ENCODE results near the gene LDLRAP1.

LDLRAP1 gene

DNA sequence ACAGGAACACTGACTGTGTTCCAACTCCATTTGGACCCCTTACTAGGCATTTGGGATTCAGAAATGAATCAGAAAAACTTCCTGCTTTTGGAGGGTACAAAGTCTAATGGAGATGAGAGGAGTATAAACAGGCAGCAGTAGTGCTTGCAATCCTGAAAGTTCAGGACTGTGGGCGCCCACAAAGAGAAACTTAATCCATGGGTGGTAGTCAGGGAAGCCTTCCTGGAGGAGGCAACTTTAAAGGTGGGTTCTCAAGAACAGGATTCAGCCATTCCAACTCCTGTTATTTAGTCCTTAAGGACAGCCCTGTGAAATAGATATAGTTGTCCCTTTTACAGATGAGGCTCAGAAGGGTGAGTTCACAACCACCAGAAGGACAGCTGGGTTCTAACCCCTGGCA lies 2.0 kb upstream of the LDLRAP1 start:
- Histone ChIP-seq H3K27me3 (ENCODE audit: insufficient read depth, poor library complexity, severe bottlenecking) (no peaks in the 10 kb centered on the region), H3K4me3 (replicated peaks; ENCODE audit: insufficient read depth, low read length) (no peak overlapping the region), H3K27ac (replicated peaks) (no peak overlapping the region)
- TF ChIP-seq, protein P1, sequence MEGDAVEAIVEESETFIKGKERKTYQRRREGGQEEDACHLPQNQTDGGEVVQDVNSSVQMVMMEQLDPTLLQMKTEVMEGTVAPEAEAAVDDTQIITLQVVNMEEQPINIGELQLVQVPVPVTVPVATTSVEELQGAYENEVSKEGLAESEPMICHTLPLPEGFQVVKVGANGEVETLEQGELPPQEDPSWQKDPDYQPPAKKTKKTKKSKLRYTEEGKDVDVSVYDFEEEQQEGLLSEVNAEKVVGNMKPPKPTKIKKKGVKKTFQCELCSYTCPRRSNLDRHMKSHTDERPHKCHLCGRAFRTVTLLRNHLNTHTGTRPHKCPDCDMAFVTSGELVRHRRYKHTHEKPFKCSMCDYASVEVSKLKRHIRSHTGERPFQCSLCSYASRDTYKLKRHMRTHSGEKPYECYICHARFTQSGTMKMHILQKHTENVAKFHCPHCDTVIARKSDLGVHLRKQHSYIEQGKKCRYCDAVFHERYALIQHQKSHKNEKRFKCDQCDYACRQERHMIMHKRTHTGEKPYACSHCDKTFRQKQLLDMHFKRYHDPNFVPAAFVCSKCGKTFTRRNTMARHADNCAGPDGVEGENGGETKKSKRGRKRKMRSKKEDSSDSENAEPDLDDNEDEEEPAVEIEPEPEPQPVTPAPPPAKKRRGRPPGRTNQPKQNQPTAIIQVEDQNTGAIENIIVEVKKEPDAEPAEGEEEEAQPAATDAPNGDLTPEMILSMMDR (IDR thresholded peaks at IDR 0.05; ENCODE audit: insufficient read depth, low read length): no peak
- no peak for TF ChIP-seq REST (IDR thresholded peaks at IDR 0.05; ENCODE audit: insufficient replicate concordance, low read depth)
- TF ChIP-seq GABPA (IDR thresholded peaks at IDR 0.05; ENCODE audit: low read depth): no peak
- TF ChIP-seq POLR2AphosphoS5 (IDR thresholded peaks at IDR 0.05; ENCODE audit: low read depth): no peak
- no peak for TF ChIP-seq SPI1 (IDR thresholded peaks at IDR 0.05; ENCODE audit: borderline replicate concordance, low read depth)
- no peak for DNase-seq (ENCODE audit: low read depth in 1 of 2, low spot score in 1 of 2)

DNA sequence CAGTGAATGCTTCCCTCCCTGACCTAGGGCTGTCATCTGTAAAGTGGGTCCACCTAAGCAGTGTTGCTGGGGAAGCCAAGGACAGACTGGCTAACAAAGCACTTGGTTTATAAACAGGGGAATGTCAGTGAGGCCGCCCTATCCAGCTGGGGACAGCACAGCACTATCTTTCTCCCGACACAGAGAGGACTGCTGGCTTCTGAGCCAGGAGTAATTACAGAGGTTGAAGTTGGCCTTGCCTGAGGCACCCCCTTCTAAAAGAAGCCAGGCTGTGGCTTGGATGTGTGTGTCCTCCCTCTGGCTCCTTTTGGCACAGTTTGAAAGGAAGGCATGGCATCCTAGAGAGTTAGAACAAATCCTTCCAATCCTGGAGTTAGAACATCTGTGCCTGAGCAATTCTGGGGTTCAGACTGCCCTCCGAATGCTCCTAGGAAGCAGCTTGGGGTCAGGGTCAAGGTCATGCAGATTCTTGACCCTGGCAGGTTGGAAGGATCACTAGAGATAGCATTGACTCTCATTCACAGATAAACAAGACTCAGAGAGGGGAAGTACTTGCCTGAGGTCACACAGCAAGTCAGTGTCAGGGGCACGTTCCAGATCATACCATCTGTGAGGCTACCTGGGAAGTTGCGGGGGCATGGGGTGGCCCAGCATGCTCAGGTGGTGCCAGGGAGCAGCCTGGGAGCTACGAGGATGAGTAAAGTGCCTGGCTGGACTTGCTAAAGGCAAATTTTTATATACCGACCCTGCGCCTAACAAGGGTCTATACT lies 1.3 kb upstream of the LDLRAP1 start:
- DNase-seq (ENCODE audit: low read depth in 1 of 2, low spot score in 1 of 2): no peak
- Histone ChIP-seq H3K27ac (replicated peaks) (no peak overlapping the region), H3K4me3 (replicated peaks; ENCODE audit: insufficient read depth, low read length) (no peak overlapping the region), H3K27me3 (ENCODE audit: insufficient read depth, poor library complexity, severe bottlenecking) (no peaks in the 10 kb centered on the region)
- no peak for TF ChIP-seq SPI1 (IDR thresholded peaks at IDR 0.05; ENCODE audit: borderline replicate concordance, low read depth)
- TF ChIP-seq POLR2AphosphoS5 (IDR thresholded peaks at IDR 0.05; ENCODE audit: low read depth): no peak
- no peak for TF ChIP-seq REST (IDR thresholded peaks at IDR 0.05; ENCODE audit: insufficient replicate concordance, low read depth)
- TF ChIP-seq, protein P1 (IDR thresholded peaks at IDR 0.05; ENCODE audit: insufficient read depth, low read length): no peak

GRCh38 chr1:25543005-25543424 lies 391 bp upstream of the LDLRAP1 start:
- Histone ChIP-seq H3K4me3 (replicated peaks; ENCODE audit: insufficient read depth, low read length) (peak overlapping the region; percentile 87), H3K27ac (replicated peaks) (no peak overlapping the region), H3K27me3 (ENCODE audit: insufficient read depth, poor library complexity, severe bottlenecking) (no peaks in the 10 kb centered on the region)
- no peak for DNase-seq (ENCODE audit: low read depth in 1 of 2, low spot score in 1 of 2)
- TF ChIP-seq GABPA (IDR thresholded peaks at IDR 0.05; ENCODE audit: low read depth) (no peak), SPI1 (IDR thresholded peaks at IDR 0.05; ENCODE audit: borderline replicate concordance, low read depth) (no peak), REST (IDR thresholded peaks at IDR 0.05; ENCODE audit: insufficient replicate concordance, low read depth) (no peak), POLR2AphosphoS5 (IDR thresholded peaks at IDR 0.05; ENCODE audit: low read depth) (no peak)
- TF ChIP-seq, protein P1 (IDR thresholded peaks at IDR 0.05; ENCODE audit: insufficient read depth, low read length): no peak

Measured in HL-60 (cell line).